ENCODE results near the gene DGKD.

DNA sequence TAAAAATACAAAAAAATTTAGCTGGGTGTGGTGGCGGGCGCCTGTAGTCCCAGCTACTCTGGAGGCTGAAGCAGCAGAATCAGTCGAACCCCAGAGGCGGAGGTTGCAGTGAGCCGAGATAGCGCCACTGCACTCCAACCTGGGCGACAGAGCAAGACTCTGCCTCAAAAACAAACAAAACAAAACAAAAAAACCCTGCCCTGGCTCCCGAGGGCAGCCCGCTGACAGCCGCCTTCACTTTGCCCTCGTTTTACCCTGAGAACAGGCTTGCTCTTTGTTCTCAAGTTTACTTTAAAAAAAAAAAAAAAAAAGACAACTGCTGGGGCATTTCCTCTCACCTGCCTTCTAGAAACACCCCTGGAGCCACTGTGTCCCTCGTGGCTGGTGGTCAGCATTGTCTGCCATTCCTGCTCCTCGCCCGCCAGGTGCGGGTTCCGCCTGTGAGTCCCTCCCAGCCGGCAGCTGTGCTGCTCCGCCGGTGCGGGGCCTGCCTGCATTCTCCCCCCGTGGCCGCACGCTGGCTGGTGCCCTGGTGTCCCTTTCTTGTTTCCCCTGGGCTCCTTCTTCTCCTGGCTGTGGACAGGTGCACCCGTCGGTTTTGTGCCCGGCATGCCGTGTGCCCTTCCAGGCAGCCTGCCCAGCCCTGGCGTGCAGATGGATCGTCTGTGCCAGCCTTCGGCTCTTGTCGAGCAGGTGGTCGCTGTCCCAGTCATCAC is 106.6 kb downstream of the DGKD start:
- no peak for TF ChIP-seq POLR2A (IDR thresholded peaks at IDR 0.05; ENCODE audit: low read depth, low read length)
- no peak for TF ChIP-seq POLR2AphosphoS5 (IDR thresholded peaks at IDR 0.05; ENCODE audit: low read depth, low read length)

Measured in GM12892 (cell line).